PC-9 (cell line): ENCODE data around the gene ZNF397. TPM values are rescaled to one million over a fixed set of nuclear protein-coding genes. Genes with fewer than 3 reads are reported as not detected.

Experiments
- BruUV-seq: library from RNA; stranded (reverse); fragments of 400-500 nt; replicated peaks from 2 replicates; lab custom pipeline; 2021; lab: Mats Ljungman, UMichigan
- CTCF ChIA-PET: fragments of 300-600 bp; sonication (Branson Sonifier 250); formaldehyde crosslinking; loops from one replicate; lab custom pipeline; 2022; ENCODE audit warnings: antibody characterized with exemption; lab: Charles Lee
- POLR2A ChIA-PET: fragments of 300-600 bp; sonication (Branson Sonifier 250); formaldehyde crosslinking; loops from one replicate; lab custom pipeline; 2022; ENCODE audit warnings: antibody characterized with exemption; ENCODE audit not compliant: unreplicated experiment; lab: Charles Lee
- DNase-seq, 2 experiments: peaks; one replicate each; pipeline versions ENCODE4 v3.0.0 to v3.0.0-alpha.2; 2015 to 2022; ENCODE audit warnings: mixed read lengths in 1 of 2
- H2AFZ ChIP-seq: fragments of 200-600 bp; sonication (generic); 2 replicates; pipeline ENCODE4 v1.8.1; 2017; ENCODE audit warnings: antibody characterized with exemption
- H3F3A ChIP-seq: fragments of 200-600 bp; sonication (generic); 2 replicates; pipeline ENCODE4 v1.8.1; 2017; ENCODE audit warnings: antibody characterized with exemption, mild to moderate bottlenecking, low read depth; ENCODE audit not compliant: insufficient read depth
- H3K27ac ChIP-seq: fragments of 200-600 bp; sonication (generic); 2 replicates; pipeline ENCODE4 v1.6.1; 2016; ENCODE audit warnings: mixed run types
- H3K27me3 ChIP-seq: fragments of 200-600 bp; sonication (generic); 2 replicates; pipeline ENCODE4 v1.6.1; 2016; ENCODE audit warnings: low read depth, mixed run types; ENCODE audit not compliant: insufficient read depth
- H3K36me3 ChIP-seq: fragments of 200-600 bp; sonication (generic); 2 replicates; pipeline ENCODE4 v1.6.1; 2016; ENCODE audit warnings: low read depth, mixed run types
- H3K4me1 ChIP-seq: fragments of 200-600 bp; sonication (generic); replicated peaks from 2 replicates; pipeline ENCODE4 v1.6.1; 2016; ENCODE audit warnings: mixed run types; ENCODE audit not compliant: insufficient read depth
- H3K4me2 ChIP-seq: fragments of 200-600 bp; sonication (generic); 2 replicates; pipeline ENCODE4 v1.6.1; 2017; ENCODE audit warnings: mixed run types
- H3K4me3 ChIP-seq: fragments of 200-600 bp; sonication (generic); 2 replicates; pipeline ENCODE4 v1.6.1; 2016; ENCODE audit warnings: mixed run types
- H3K79me2 ChIP-seq: fragments of 200-600 bp; sonication (generic); 2 replicates; pipeline ENCODE4 v1.6.1; 2017; ENCODE audit warnings: low read depth, mixed run types
- H3K9me2 ChIP-seq: fragments of 200-600 bp; sonication (generic); 2 replicates; pipeline ENCODE4 v1.8.1; 2017; ENCODE audit warnings: mild to moderate bottlenecking; ENCODE audit not compliant: insufficient read depth
- H3K9me3 ChIP-seq: fragments of 200-600 bp; sonication (generic); 2 replicates; pipeline ENCODE4 v1.8.1; 2016; ENCODE audit warnings: low read depth; ENCODE audit not compliant: insufficient read depth
- H4K20me1 ChIP-seq: fragments of 200-600 bp; sonication (generic); 2 replicates; pipeline ENCODE4 v1.8.1; 2017; ENCODE audit not compliant: insufficient read depth
- CTCF ChIP-seq: fragments of 200-600 bp; sonication (generic); conservative IDR thresholded peaks from 2 replicates; pipeline ENCODE4 v1.6.1; 2017; ENCODE audit warnings: mixed run types, antibody characterized with exemption, mild to moderate bottlenecking, moderate library complexity
- EZH2 ChIP-seq: fragments of 200-600 bp; sonication (generic); IDR thresholded peaks from 2 replicates; pipeline ENCODE4 v1.8.0; 2017; ENCODE audit warnings: antibody characterized with exemption, low read depth
- intact Hi-C: fragments of 100-400 bp; cut with micrococcal nuclease; formaldehyde crosslinking; loops from one replicate; pipeline ENCODE4 v1.10.0; 2022; ENCODE audit not compliant: unreplicated experiment
- total RNA-seq: library from RNA; stranded (reverse); gene quantifications from 2 replicates; pipeline ENCODE4 v1.2.3, GENCODE V29; 2021

ZNF397 gene
- total RNA-seq, 1 experiment from 2014 or later = 9.3 TPM

GRCh38 chr18:35267161-35267651, 26.4 kb downstream of the ZNF397 start:
- Histone ChIP-seq H3K36me3 (no peaks in the 10 kb centered on the region), H3K27me3 (no peaks in the 10 kb centered on the region), H3K9me3 (no peaks in the 10 kb centered on the region), H3K4me3 (no peak overlapping the region), H3K4me2 (no peak overlapping the region), H4K20me1 (no peaks in the 10 kb centered on the region), H3K9me2 (no peaks in the 10 kb centered on the region), H3F3A (no peaks in the 10 kb centered on the region), H3K4me1 (no peaks in the 10 kb centered on the region), H3K79me2 (no peaks in the 10 kb centered on the region), H3K27ac (no peak overlapping the region), H2AFZ (no peak overlapping the region)
- no peak for DNase-seq
- CTCF ChIA-PET = no interaction called here
- POLR2A ChIA-PET = no interaction called here
- no TSS peak for BruUV-seq
- intact Hi-C loops = no loop called here
- no peak for TF ChIP-seq EZH2
- no peak for TF ChIP-seq CTCF

- ChIA-PET POLR2A (no interaction called here), CTCF (no interaction called here)
- Histone ChIP-seq H2AFZ (no peak overlapping the region), H3K4me3 (no peak overlapping the region), H3K36me3 (no peaks in the 10 kb centered on the region), H3K4me1 (no peaks in the 10 kb centered on the region), H3K9me2 (no peaks in the 10 kb centered on the region), H3K79me2 (no peaks in the 10 kb centered on the region), H3K9me3 (no peaks in the 10 kb centered on the region), H3F3A (no peaks in the 10 kb centered on the region), H4K20me1 (no peaks in the 10 kb centered on the region), H3K27ac (no peak overlapping the region), H3K27me3 (no peaks in the 10 kb centered on the region), H3K4me2 (no peak overlapping the region)
- intact Hi-C loops = no loop called here
- no TSS peak for BruUV-seq
- no peak for TF ChIP-seq CTCF
- TF ChIP-seq EZH2 = no peak
- no peak for DNase-seq
Observed at GRCh38 chr18:35267809-35268208, 27.0 kb downstream of the ZNF397 start.

- DNase-seq = no peak
- Histone ChIP-seq H3K27me3 (no peaks in the 10 kb centered on the region), H3K79me2 (no peaks in the 10 kb centered on the region), H3K36me3 (no peaks in the 10 kb centered on the region), H3K9me2 (no peaks in the 10 kb centered on the region), H3K4me1 (no peaks in the 10 kb centered on the region), H3F3A (no peaks in the 10 kb centered on the region), H3K4me3 (no peak overlapping the region), H3K9me3 (no peaks in the 10 kb centered on the region), H2AFZ (no peak overlapping the region), H3K4me2 (no peak overlapping the region), H4K20me1 (no peaks in the 10 kb centered on the region), H3K27ac (no peak overlapping the region)
- BruUV-seq = no TSS peak
- ChIA-PET CTCF (no interaction called here), POLR2A (interaction anchor here (0.5 kb wide), 1 partner anchor 365 kb away, joined by 3 read pairs; no protein-coding TSS in a partner anchor)
- intact Hi-C loops = no loop called here
- TF ChIP-seq CTCF (no peak), EZH2 (no peak)
Observed at GRCh38 chr18:35268821-35269220, 28.0 kb downstream of the ZNF397 start.
